SJCRH30 (cell line): ENCODE measurements around the gene ESM1. TPM values are rescaled to one million over a fixed set of nuclear protein-coding genes. Genes with fewer than 3 reads are reported as not detected.
A peak's percentile ranks its signal among the peaks of the same experiment; 100 is the strongest.

Experiments used
- DNase-seq, 2 experiments: peaks; one replicate each; pipeline ENCODE4 v3.0.0-alpha.2; 2015 to 2020
- H3K27ac ChIP-seq: fragments of 250-450 bp; sonication (Bioruptor Pico); 2 replicates; pipeline ENCODE4 v1.5.1; 2020; ENCODE audit warnings: mild to moderate bottlenecking, moderate library complexity
- H3K27me3 ChIP-seq: fragments of 250-450 bp; sonication (Bioruptor Pico); 2 replicates; pipeline ENCODE4 v1.5.1; 2020; ENCODE audit warnings: mild to moderate bottlenecking, moderate library complexity
- H3K36me3 ChIP-seq: fragments of 250-450 bp; sonication (Bioruptor Pico); 2 replicates; pipeline ENCODE4 v1.5.1; 2020; ENCODE audit warnings: mild to moderate bottlenecking, moderate library complexity
- H3K4me1 ChIP-seq: fragments of 250-450 bp; sonication (Bioruptor Pico); 2 replicates; pipeline ENCODE4 v1.5.1; 2020; ENCODE audit warnings: mild to moderate bottlenecking, moderate library complexity
- H3K4me3 ChIP-seq: fragments of 250-450 bp; sonication (Bioruptor Pico); 2 replicates; pipeline ENCODE4 v1.5.1; 2020; ENCODE audit warnings: mild to moderate bottlenecking, moderate library complexity
- H3K9me3 ChIP-seq: fragments of 250-450 bp; sonication (Bioruptor Pico); replicated peaks from 2 replicates; pipeline ENCODE4 v1.5.1; 2020; ENCODE audit warnings: mild to moderate bottlenecking, moderate library complexity
- total RNA-seq: library from RNA; depleted of rRNA; stranded (reverse); fragments of >200 nt; shearing (Covaris generic); gene quantifications from 2 replicates; pipeline ENCODE4 v1.2.3, GENCODE V29; 2014; rRNA removed

Gene ESM1
- total RNA-seq, 1 experiment from 2014 or later = not detected

DNA sequence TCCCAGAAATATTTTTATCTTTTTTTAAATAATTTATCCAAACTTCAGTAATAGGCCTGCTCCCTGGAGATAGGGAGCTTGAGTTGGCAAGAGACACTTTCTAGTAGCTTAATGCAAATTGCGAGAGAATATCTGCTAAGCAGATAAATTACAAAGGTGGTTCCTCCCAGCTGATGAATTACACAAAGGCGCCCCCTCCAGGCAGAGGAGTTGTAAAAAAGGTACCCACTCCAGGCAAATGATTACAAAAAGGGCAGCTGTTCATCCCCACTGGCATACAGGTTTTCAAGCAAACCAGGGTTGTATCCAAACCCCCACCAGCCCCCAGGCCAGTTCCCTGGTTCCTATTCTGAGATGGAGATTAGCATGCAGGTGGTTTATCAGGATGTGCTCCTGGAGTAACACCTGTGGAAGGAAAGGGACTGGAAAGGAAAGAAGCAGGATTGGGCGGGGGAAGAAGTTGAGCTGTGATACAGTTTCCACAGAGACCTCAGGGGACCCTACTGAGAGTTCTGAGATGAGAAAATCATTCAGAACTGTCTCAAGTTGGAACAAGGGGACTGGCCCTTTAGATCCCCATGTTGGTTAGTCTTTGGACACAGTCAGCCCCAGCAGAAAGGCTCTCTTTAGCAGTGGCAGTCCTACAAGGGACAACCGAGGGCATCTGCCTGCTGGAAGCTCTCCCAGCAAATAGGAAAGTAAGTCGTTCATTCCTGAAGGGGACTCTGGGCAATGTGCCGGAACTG is 25.5 kb downstream of the ESM1 start:
- Histone ChIP-seq H3K27me3 (0 out of 2 replicates have a peak, but pooled peaks cover 3% of the 10 kb centered on the region), H3K9me3 (no peaks in the 10 kb centered on the region)
- peak; percentile 24 to 49 for DNase-seq

DNA sequence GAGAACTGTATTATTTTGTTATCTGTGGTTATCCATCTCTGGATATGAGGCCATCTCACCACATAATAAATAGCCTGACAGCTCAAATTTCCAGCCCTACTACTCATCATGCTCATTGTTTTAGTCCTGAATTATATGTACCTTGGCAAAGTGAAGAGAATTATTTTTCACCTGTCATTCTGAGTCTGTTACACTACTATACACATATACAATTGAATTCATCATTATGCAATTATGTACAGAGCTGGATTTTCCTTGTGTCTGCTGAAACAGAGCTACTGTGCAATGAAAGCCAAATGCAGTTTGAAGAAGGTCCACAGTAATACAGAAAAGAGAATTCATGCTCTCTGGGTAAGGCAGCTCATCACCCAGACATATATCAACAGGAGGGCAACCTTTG is 28.5 kb downstream of the ESM1 start:
- Histone ChIP-seq H3K27ac (no peak overlapping the region), H3K27me3 (0 out of 2 replicates have a peak, but pooled peaks cover 3% of the 10 kb centered on the region), H3K36me3 (no peaks in the 10 kb centered on the region), H3K4me1 (no peaks in the 10 kb centered on the region), H3K4me3 (no peak overlapping the region), H3K9me3 (no peaks in the 10 kb centered on the region)
- DNase-seq = no peak

More for the DNA sequence above, 25.5 kb downstream of the ESM1 start:
- Histone ChIP-seq H3K4me1 (no peaks in the 10 kb centered on the region), H3K4me3 (no peak overlapping the region), H3K27ac (no peak overlapping the region), H3K36me3 (no peaks in the 10 kb centered on the region)

DNA sequence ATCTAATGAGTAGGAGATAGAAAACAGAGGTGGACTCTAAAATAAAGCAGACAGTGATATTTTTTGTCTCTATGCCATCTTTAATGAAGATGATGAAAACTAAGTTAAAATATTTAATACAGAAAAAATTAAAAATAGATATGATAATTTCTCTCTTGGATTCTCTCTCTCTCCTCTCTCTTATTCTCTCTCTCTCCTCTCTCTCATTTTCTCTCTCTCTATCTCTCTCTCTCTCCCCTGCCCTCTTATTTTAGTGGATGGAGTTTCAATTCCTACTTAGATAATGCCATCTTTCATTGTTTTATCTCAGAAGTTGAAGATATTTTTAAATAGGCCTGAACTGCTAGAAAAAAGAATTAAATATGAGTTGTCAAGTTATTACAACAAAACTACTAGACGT is 38.2 kb downstream of the ESM1 start:
- no peaks in the 10 kb centered on the region for H3K4me1 ChIP-seq
- DNase-seq = no peak
- H3K27ac ChIP-seq = no peak overlapping the region
- no peaks in the 10 kb centered on the region for H3K27me3 ChIP-seq
- H3K4me3 ChIP-seq = no peak overlapping the region
- H3K36me3 ChIP-seq = no peaks in the 10 kb centered on the region
- H3K9me3 ChIP-seq = no peaks in the 10 kb centered on the region

DNA sequence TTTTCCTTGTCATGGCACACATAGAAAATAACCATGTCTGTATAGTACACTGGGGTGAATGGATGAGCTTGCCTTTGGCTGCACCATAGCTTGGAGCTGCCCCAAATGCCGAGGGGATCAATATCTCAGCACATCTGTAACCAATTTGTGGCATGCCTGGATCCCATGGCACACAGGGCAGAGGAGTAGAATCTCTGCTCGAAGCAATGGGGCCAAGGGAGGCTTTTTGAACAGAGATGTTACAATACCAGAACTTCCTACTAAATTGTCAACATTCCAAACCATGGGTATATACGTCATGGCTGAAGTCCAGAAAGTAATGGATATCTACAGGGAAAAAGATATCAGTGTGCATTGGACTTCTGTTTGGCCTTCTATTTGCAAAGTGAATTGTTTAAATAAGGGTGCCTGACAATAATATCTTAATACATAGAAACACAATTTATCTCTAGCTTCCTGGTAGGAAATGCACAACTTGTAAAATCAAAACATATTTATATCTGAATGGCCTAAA is 39.0 kb downstream of the ESM1 start:
- no peaks in the 10 kb centered on the region for H3K4me1 ChIP-seq
- H3K36me3 ChIP-seq = no peaks in the 10 kb centered on the region
- no peaks in the 10 kb centered on the region for H3K9me3 ChIP-seq
- no peak overlapping the region for H3K27ac ChIP-seq
- no peaks in the 10 kb centered on the region for H3K27me3 ChIP-seq
- H3K4me3 ChIP-seq = no peak overlapping the region
- DNase-seq = no peak

DNA sequence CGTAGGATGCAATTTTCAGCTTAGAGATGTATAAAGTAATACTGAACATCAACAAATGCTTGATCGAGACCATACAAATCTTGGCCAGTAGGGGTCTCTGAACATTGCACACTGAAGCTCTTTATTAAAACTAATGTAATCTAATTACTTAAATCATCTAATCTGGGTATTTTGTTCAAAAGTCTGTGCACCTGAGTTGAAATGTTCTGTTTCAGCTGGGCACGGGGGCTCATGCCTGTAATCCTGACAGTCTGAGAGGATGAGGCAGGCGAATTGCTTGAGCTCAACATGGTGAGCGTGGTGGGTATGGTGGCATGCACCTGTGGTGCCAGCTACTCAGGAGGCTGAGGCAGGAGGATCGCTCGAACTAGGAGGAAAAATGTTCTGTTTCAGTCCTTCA is 41.0 kb downstream of the ESM1 start:
- Histone ChIP-seq H3K36me3 (no peaks in the 10 kb centered on the region), H3K4me1 (no peaks in the 10 kb centered on the region), H3K27me3 (no peaks in the 10 kb centered on the region), H3K9me3 (no peaks in the 10 kb centered on the region), H3K27ac (no peak overlapping the region), H3K4me3 (no peak overlapping the region)
- DNase-seq = peak in 1 of 2 experiments; percentile 29

GRCh38 chr5:54942064-54942778 is 43.2 kb downstream of the ESM1 start:
- no peak overlapping the region for H3K4me3 ChIP-seq
- no peaks in the 10 kb centered on the region for H3K4me1 ChIP-seq
- no peaks in the 10 kb centered on the region for H3K9me3 ChIP-seq
- no peak overlapping the region for H3K27ac ChIP-seq
- H3K36me3 ChIP-seq = no peaks in the 10 kb centered on the region
- no peak for DNase-seq
- H3K27me3 ChIP-seq = no peaks in the 10 kb centered on the region

DNA sequence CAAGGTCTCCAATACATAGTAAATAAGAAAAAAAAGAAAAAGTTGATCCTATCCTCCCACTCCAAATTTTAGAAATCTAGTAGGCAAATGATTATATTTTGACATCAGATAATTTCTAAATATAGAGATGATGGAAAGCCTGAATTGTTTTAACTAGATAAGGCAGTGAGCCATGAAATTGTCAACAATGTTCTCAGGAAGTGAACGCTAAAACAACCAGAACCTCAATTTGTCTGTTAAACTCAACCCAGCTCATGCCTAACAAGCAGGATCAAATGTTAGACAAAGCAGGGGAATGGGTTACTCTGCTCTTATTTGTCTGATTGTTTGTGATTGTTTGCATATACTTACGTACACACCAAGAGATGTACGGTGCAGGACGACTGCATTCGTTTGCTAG is 49.2 kb downstream of the ESM1 start:
- Histone ChIP-seq H3K4me1 (no peaks in the 10 kb centered on the region), H3K36me3 (no peaks in the 10 kb centered on the region), H3K9me3 (no peaks in the 10 kb centered on the region), H3K27ac (no peak overlapping the region), H3K4me3 (no peak overlapping the region), H3K27me3 (no peaks in the 10 kb centered on the region)
- no peak for DNase-seq

DNA sequence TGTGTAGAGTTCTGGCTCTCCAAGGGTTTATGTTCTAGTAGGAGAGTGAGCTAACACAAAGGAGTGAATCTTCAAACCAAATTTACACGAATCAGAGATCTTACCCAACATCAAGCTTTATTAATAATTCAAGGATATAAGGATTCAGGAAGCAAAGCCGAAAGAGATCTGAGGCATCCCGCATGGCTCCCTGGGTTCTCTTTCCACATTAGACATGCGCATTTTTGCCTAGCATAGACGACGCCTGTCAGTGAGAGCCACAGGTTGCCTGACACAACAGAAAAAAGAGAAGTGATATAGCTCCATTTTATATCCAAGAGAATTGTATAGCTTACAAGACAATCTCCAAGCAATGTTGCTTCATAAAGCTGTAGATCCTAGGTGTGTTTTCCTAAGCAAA is 52.6 kb downstream of the ESM1 start:
- Histone ChIP-seq H3K4me1 (no peaks in the 10 kb centered on the region), H3K27me3 (no peaks in the 10 kb centered on the region)
- no peak for DNase-seq

DNA sequence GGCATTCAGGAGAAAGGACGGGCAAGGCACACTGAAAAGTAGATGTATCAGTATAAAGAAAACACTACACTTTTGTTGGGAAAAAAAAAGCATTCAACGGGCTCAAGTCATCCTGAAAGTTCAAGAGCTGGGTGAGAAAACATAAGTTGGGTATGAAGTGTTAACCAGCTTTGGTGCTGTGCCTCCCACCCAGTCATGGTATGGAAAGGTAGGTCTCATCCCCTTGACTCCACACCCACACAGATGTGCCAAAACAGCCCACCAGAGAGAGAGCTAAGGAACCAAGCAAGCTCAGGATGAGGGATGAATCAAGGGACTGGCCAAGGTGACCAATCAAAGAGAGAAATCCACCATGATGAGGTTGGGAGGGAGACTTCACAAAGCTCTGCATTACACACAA is 54.7 kb downstream of the ESM1 start:
- no peaks in the 10 kb centered on the region for H3K27me3 ChIP-seq
- H3K27ac ChIP-seq = no peak overlapping the region
- no peaks in the 10 kb centered on the region for H3K9me3 ChIP-seq
- no peaks in the 10 kb centered on the region for H3K4me1 ChIP-seq
- H3K4me3 ChIP-seq = no peak overlapping the region
- no peak for DNase-seq
- H3K36me3 ChIP-seq = no peaks in the 10 kb centered on the region

More for the DNA sequence above, 52.6 kb downstream of the ESM1 start:
- Histone ChIP-seq H3K9me3 (no peaks in the 10 kb centered on the region), H3K4me3 (no peak overlapping the region), H3K36me3 (no peaks in the 10 kb centered on the region), H3K27ac (no peak overlapping the region)

Other genes with a start within 250 kb of the ESM1 start
- gene GZMK, start 38.7 kb upstream of the ESM1 start, total RNA-seq = not detected in 2 replicates
- gene GZMA, start 117.1 kb upstream of the ESM1 start, total RNA-seq = not detected in 2 replicates
- gene GPX8, start 174.6 kb upstream of the ESM1 start, total RNA-seq = 42.9 and 46.0 TPM in 2 replicates
- gene CDC20B, start 187.6 kb upstream of the ESM1 start, total RNA-seq = 0.02 TPM in 1 of 2 replicates, not detected in the other
- gene MCIDAS, start 241.7 kb upstream of the ESM1 start, total RNA-seq = 0.71 and 0.83 TPM in 2 replicates
- 0.35 and 0.43 TPM in 2 replicates for gene CCNO, start 248.0 kb upstream of the ESM1 start, total RNA-seq